Measurements from ENCODE around the gene CMC2. TPM values are rescaled to one million over a fixed set of nuclear protein-coding genes. Genes with fewer than 3 reads are reported as not detected.

Gene CMC2
- total and polyA plus RNA-seq, 9 of the 15 experiments (the other 6 are each of a cell fraction or from before 2014, with no cell fraction given) = 122 to 501 (median 172) TPM

DNA sequence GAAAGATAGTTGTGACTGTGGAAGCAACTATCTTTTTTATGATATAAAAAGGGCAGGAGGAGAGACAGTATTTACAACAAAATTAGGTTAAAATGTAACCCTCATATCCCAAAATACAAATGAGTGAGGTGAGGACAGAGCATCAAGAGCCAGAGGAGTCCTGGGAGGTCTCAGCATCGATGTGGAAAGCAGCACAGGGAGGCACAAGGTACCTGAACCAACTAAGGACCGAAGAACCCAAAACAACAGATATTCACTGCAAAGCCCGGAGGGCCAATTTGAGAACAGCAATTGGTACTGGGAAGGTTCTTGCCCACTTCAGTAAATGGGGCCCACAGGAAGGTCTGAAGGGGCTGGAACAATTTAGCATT, 37.6 kb downstream of the CMC2 start:
- intact Hi-C loops (cut with micrococcal nuclease) = no loop called here
- WGBS (ENCODE audit: insufficient coverage, low coverage, missing lambda C conversion rate) = 98% methylated on average over 3 of the region's 3 CpGs
- no peak for TF ChIP-seq SMAD2 (IDR thresholded peaks at IDR 0.05; ENCODE audit: low read depth, low read length)
- no peak for TF ChIP-seq TCFL5 (CRISPR knock-in tag; conservative IDR thresholded peaks at IDR 0.05)
- TF ChIP-seq, protein P1, sequence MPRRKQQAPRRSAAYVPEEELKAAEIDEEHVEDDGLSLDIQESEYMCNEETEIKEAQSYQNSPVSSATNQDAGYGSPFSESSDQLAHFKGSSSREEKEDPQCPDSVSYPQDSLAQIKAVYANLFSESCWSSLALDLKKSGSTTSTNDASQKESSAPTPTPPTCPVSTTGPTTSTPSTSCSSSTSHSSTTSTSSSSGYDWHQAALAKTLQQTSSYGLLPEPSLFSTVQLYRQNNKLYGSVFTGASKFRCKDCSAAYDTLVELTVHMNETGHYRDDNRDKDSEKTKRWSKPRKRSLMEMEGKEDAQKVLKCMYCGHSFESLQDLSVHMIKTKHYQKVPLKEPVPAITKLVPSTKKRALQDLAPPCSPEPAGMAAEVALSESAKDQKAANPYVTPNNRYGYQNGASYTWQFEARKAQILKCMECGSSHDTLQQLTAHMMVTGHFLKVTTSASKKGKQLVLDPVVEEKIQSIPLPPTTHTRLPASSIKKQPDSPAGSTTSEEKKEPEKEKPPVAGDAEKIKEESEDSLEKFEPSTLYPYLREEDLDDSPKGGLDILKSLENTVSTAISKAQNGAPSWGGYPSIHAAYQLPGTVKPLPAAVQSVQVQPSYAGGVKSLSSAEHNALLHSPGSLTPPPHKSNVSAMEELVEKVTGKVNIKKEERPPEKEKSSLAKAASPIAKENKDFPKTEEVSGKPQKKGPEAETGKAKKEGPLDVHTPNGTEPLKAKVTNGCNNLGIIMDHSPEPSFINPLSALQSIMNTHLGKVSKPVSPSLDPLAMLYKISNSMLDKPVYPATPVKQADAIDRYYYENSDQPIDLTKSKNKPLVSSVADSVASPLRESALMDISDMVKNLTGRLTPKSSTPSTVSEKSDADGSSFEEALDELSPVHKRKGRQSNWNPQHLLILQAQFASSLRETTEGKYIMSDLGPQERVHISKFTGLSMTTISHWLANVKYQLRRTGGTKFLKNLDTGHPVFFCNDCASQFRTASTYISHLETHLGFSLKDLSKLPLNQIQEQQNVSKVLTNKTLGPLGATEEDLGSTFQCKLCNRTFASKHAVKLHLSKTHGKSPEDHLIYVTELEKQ (CRISPR knock-in tag; IDR thresholded peaks at IDR 0.05) = no peak
- no peak for TF ChIP-seq ZNF165 (CRISPR knock-in tag; IDR thresholded peaks at IDR 0.05; ENCODE audit: borderline replicate concordance)
- no peak for TF ChIP-seq THRAP3 (IDR thresholded peaks at IDR 0.05; ENCODE audit: borderline replicate concordance)
- TF ChIP-seq CHD2 (IDR thresholded peaks at IDR 0.05; ENCODE audit: low read depth, low read length) = no peak
- TF ChIP-seq KLF10 (CRISPR knock-in tag; IDR thresholded peaks at IDR 0.05) = no peak
- TF ChIP-seq GTF2E2 (tag; IDR thresholded peaks at IDR 0.05) = no peak
- TF ChIP-seq ATF1 (CRISPR knock-in tag; IDR thresholded peaks at IDR 0.05) = no peak
- no peak for TF ChIP-seq ATF1 (tag; IDR thresholded peaks at IDR 0.05)
- no peak for TF ChIP-seq KLF16 (IDR thresholded peaks at IDR 0.05)
- no peak for TF ChIP-seq HDGF (IDR thresholded peaks at IDR 0.05)
- TF ChIP-seq TAF7 (tag; IDR thresholded peaks at IDR 0.05) = no peak
- TF ChIP-seq, protein P2, sequence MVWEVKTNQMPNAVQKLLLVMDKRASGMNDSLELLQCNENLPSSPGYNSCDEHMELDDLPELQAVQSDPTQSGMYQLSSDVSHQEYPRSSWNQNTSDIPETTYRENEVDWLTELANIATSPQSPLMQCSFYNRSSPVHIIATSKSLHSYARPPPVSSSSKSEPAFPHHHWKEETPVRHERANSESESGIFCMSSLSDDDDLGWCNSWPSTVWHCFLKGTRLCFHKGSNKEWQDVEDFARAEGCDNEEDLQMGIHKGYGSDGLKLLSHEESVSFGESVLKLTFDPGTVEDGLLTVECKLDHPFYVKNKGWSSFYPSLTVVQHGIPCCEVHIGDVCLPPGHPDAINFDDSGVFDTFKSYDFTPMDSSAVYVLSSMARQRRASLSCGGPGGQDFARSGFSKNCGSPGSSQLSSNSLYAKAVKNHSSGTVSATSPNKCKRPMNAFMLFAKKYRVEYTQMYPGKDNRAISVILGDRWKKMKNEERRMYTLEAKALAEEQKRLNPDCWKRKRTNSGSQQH (CRISPR knock-in tag; IDR thresholded peaks at IDR 0.05) = no peak
- TF ChIP-seq MEF2D (tag; conservative IDR thresholded peaks at IDR 0.05; ENCODE audit: low read depth) = no peak
- no peak for TF ChIP-seq SPI1 (IDR thresholded peaks at IDR 0.05; ENCODE audit: borderline replicate concordance, low read depth, low read length)
- no peak for TF ChIP-seq C11orf30 (IDR thresholded peaks at IDR 0.05; ENCODE audit: low read depth)
- TF ChIP-seq ASH1L (IDR thresholded peaks at IDR 0.05; ENCODE audit: borderline replicate concordance, low read depth, partially characterized antibody) = no peak
- no peak for ATAC-seq
- in situ Hi-C loops (cut with MboI) = no loop called here
- ChIA-PET POLR2A (no interaction called here), CTCF (ENCODE audit: low intra/inter-chr PET ratio) (interaction anchor here (0.6 kb wide), 1 partner anchor 67 kb away, joined by 5 read pairs; no protein-coding TSS in a partner anchor)
- H3K9me3 ChIP-seq (replicated peaks; ENCODE audit: control insufficient read depth, insufficient read depth, low read depth, low read length) = no peaks in the 10 kb centered on the region
- H3K9ac ChIP-seq (ENCODE audit: insufficient read depth in 1 of 2, low read depth in 2 of 2, low read length in 2 of 2) = no peak overlapping the region
- DNase-seq (ENCODE audit: extremely low read depth in 1 of 4, low spot score in 3 of 4) = no peak
- FAIRE-seq = no peak
- H3K4me3 ChIP-seq = no peak overlapping the region
- H3K27ac ChIP-seq (ENCODE audit: extremely low read depth, low read depth, low read length) = no peak overlapping the region
- no peak overlapping the region for H3K4me2 ChIP-seq (ENCODE audit: insufficient read depth, low read length)
- H3K27me3 ChIP-seq (ENCODE audit: control insufficient read depth in 2 of 2, insufficient read depth in 2 of 2, low read length in 2 of 2) = no peaks in the 10 kb centered on the region
- H3K36me3 ChIP-seq (ENCODE audit: control insufficient read depth, insufficient read depth, low read length) = peaks cover 16% of the 10 kb centered on the region; the same call in 2 of the 3 replicates
- no peak overlapping the region for H2AFZ ChIP-seq (ENCODE audit: low read depth, low read length)
- no peaks in the 10 kb centered on the region; a peak in 1 of 5 replicates for H3K4me1 ChIP-seq (replicated peaks in 1 of 2; ENCODE audit: control insufficient read depth in 2 of 2, insufficient read depth in 2 of 2, low read length in 2 of 2)
- H3K9me1 ChIP-seq (ENCODE audit: control insufficient read depth, insufficient read depth, low read length) = no peaks in the 10 kb centered on the region
- no peaks in the 10 kb centered on the region for H4K20me1 ChIP-seq (replicated peaks; ENCODE audit: control insufficient read depth, insufficient read depth, low read length)
- no peaks in the 10 kb centered on the region for H3K79me2 ChIP-seq (ENCODE audit: control insufficient read depth, insufficient read depth, low read length)
- no TSS peak for BruUV-seq (replicated peaks)
